Loucy (cell line): Measurements from ENCODE around the gene DNAH17.

Experiments
- H2AFZ ChIP-seq: fragments of 200-600 bp; sonication (generic); 2 replicates; pipeline ENCODE4 v1.6.0; 2016; ENCODE audit warnings: antibody characterized with exemption, mild to moderate bottlenecking, low read length, moderate library complexity
- H3F3A ChIP-seq: fragments of 200-600 bp; 2 replicates; pipeline ENCODE4 v1.6.0; 2016; ENCODE audit warnings: antibody characterized with exemption, low read depth, mild to moderate bottlenecking
- H3K27me3 ChIP-seq: fragments of 200-600 bp; sonication (generic); 2 replicates; pipeline ENCODE4 v1.6.1; 2014; ENCODE audit warnings: low read length, mild to moderate bottlenecking; ENCODE audit not compliant: insufficient read depth, poor library complexity, severe bottlenecking
- H3K36me3 ChIP-seq: fragments of 200-600 bp; sonication (generic); 2 replicates; pipeline ENCODE4 v1.6.1; 2016; ENCODE audit warnings: low read length; ENCODE audit not compliant: insufficient read depth
- H3K4me1 ChIP-seq: fragments of 200-600 bp; sonication (generic); 2 replicates; pipeline ENCODE4 v1.5.1; 2014; ENCODE audit warnings: low read length, mild to moderate bottlenecking; ENCODE audit not compliant: insufficient read depth, poor library complexity, severe bottlenecking
- H3K4me2 ChIP-seq: fragments of 200-600 bp; sonication (generic); 2 replicates; pipeline ENCODE4 v1.6.0; 2014; ENCODE audit warnings: antibody characterized with exemption, low read length, low read depth, mild to moderate bottlenecking; ENCODE audit not compliant: poor library complexity, severe bottlenecking
- H3K4me3 ChIP-seq: fragments of 200-600 bp; sonication (generic); 2 replicates; pipeline ENCODE4 v1.5.1; 2014; ENCODE audit warnings: low read length, mild to moderate bottlenecking, mixed read lengths; ENCODE audit not compliant: poor library complexity, severe bottlenecking
- H3K79me2 ChIP-seq: fragments of 200-600 bp; sonication (generic); 2 replicates; pipeline ENCODE4 v1.6.1; 2014; ENCODE audit warnings: low read length; ENCODE audit not compliant: insufficient read depth
- H3K9ac ChIP-seq: fragments of 200-600 bp; sonication (generic); 2 replicates; pipeline ENCODE4 v1.6.0; 2014; ENCODE audit warnings: mild to moderate bottlenecking, low read depth, low read length, moderate library complexity; ENCODE audit not compliant: poor library complexity, severe bottlenecking
- H3K9me2 ChIP-seq: fragments of 200-600 bp; sonication (generic); replicated peaks from 2 replicates; pipeline ENCODE4 v1.6.1; 2016; ENCODE audit warnings: low read depth, low read length, mixed read lengths
- H3K9me3 ChIP-seq: fragments of 200-600 bp; sonication (generic); 2 replicates; pipeline ENCODE4 v1.6.1; 2014; ENCODE audit warnings: mild to moderate bottlenecking, antibody characterized with exemption, low read length, low read depth; ENCODE audit not compliant: insufficient read depth
- H4K20me1 ChIP-seq: fragments of 200-600 bp; sonication (generic); 2 replicates; pipeline ENCODE4 v1.6.0; 2014; ENCODE audit warnings: antibody characterized with exemption, low read length, mild to moderate bottlenecking; ENCODE audit not compliant: insufficient read depth, poor library complexity, severe bottlenecking
- CTCF ChIP-seq: fragments of 200-600 bp; sonication (generic); conservative IDR thresholded peaks from 2 replicates; pipeline ENCODE4 v1.5.1; 2014; ENCODE audit warnings: mild to moderate bottlenecking, antibody characterized with exemption, low read length
- EZH2phosphoT487 ChIP-seq: fragments of 200-600 bp; IDR thresholded peaks from 2 replicates; pipeline ENCODE4 v1.6.1; 2018; ENCODE audit warnings: antibody characterized with exemption, mild to moderate bottlenecking, moderate library complexity, borderline replicate concordance

The DNAH17 gene

DNA sequence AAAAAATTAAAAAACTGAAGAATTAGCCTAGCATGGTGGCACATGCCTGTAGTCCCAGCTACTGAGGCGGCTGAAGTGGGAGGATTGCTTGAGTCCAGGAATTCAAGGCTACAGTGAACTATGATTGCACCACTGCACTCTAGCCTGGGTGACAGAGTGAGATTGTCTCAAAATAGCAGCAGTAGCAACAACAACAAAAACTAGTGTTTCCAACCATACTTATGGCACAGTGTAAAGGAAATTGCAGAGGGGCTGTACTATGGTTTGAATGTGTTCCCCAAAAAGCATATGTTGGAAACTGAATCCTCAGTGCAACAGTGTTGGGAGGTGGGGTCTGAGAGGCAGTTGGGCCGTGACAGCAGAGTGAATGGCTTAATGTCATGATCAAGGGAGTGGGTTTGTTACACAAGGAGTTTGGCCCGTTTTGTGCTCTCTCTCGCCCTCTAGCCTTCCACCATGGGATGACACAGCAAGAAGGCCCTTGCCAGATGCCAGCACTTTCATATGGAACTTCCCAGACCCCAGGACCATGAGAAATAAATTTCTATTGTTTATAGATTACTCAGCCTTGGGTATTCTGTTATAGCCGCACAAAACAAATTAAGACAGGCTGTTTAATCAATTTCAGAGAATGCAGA, 128.7 kb downstream of the DNAH17 start:
- no peaks in the 10 kb centered on the region for H3K27me3 ChIP-seq
- H3K4me1 ChIP-seq, result peaks cover 7% of the 10 kb centered on the region
- H3K36me3 ChIP-seq, result no peaks in the 10 kb centered on the region
- H4K20me1 ChIP-seq, result no peaks in the 10 kb centered on the region
- no peak overlapping the region for H3K9ac ChIP-seq
- H2AFZ ChIP-seq, result no peak overlapping the region
- TF ChIP-seq EZH2phosphoT487 (no peak), CTCF (peak; percentile 63)
- H3K4me3 ChIP-seq, result no peak overlapping the region
- no peaks in the 10 kb centered on the region for H3K9me2 ChIP-seq
- no peaks in the 10 kb centered on the region for H3F3A ChIP-seq
- no peak overlapping the region for H3K4me2 ChIP-seq
- no peaks in the 10 kb centered on the region for H3K9me3 ChIP-seq
- H3K79me2 ChIP-seq, result no peaks in the 10 kb centered on the region

- peaks cover 7% of the 10 kb centered on the region for H3K4me1 ChIP-seq
- H4K20me1 ChIP-seq, result no peaks in the 10 kb centered on the region
- no peak overlapping the region for H3K4me2 ChIP-seq
- H3K9me2 ChIP-seq, result no peaks in the 10 kb centered on the region
- no peaks in the 10 kb centered on the region for H3K36me3 ChIP-seq
- H3K9ac ChIP-seq, result no peak overlapping the region
- no peaks in the 10 kb centered on the region for H3K27me3 ChIP-seq
- no peaks in the 10 kb centered on the region for H3K79me2 ChIP-seq
- H3K4me3 ChIP-seq, result no peak overlapping the region
- no peaks in the 10 kb centered on the region for H3K9me3 ChIP-seq
- H2AFZ ChIP-seq, result no peak overlapping the region
- TF ChIP-seq EZH2phosphoT487 (no peak), CTCF (no peak)
- no peaks in the 10 kb centered on the region for H3F3A ChIP-seq
Measured at GRCh38 chr17:78446833-78447232, 130.4 kb downstream of the DNAH17 start.

- Histone ChIP-seq H3K9ac (no peak overlapping the region), H3K9me2 (no peaks in the 10 kb centered on the region), H3K4me1 (no peaks in the 10 kb centered on the region), H3K79me2 (no peaks in the 10 kb centered on the region), H3K27me3 (no peaks in the 10 kb centered on the region), H3K4me2 (no peak overlapping the region), H3K4me3 (no peak overlapping the region), H3K9me3 (no peaks in the 10 kb centered on the region), H3K36me3 (no peaks in the 10 kb centered on the region), H2AFZ (no peak overlapping the region), H4K20me1 (no peaks in the 10 kb centered on the region), H3F3A (no peaks in the 10 kb centered on the region)
- no peak for TF ChIP-seq CTCF
- TF ChIP-seq EZH2phosphoT487, result no peak
Measured at GRCh38 chr17:78444392-78444791, 132.8 kb downstream of the DNAH17 start.
